Stomach (tissue), 4 donors: Measurements from ENCODE around the gene LRP6.

ENCODE experiments used
- POLR2A ChIP-seq, 4 donors: fragments of 450-650 bp; IDR thresholded peaks; one replicate each; pipeline ENCODE4 v1.6.1; 2016; ENCODE audit warnings: antibody characterized with exemption in 4 of 4, control low read depth in 2 of 4, mild to moderate bottlenecking in 1 of 4, moderate library complexity in 1 of 4
- TF ChIP-seq, protein P1 (sequence below), 7 experiments: fragments of 450-650 bp in 4 of 7; fragments of 200-600 bp in 3 of 7; sonication (generic) in 3 of 7; IDR thresholded peaks; one replicate each; pipeline ENCODE4 v1.5.1; 2016 to 2019; ENCODE audit warnings: antibody characterized with exemption in 7 of 7, control low read depth in 2 of 7, mild to moderate bottlenecking in 1 of 7

DNA sequence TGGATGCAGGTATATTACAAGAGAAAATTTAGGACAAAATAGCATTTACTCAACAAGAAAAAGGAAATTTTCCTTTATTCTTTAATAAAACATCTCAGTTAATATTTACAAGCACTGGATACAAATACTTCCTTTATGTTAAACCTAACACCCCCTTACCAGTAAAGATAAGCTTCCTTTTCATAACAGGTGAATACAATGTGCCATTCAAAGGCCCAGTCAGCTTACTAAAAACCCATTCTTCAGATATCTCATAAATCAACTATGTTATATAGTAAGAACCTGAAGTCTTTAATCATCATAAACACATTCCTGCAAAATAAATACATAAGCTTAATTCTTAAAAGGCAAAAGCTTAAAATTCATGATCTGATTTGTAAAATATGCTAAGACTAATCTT is 52.6 kb downstream of the LRP6 start:
- TF ChIP-seq, protein P1, sequence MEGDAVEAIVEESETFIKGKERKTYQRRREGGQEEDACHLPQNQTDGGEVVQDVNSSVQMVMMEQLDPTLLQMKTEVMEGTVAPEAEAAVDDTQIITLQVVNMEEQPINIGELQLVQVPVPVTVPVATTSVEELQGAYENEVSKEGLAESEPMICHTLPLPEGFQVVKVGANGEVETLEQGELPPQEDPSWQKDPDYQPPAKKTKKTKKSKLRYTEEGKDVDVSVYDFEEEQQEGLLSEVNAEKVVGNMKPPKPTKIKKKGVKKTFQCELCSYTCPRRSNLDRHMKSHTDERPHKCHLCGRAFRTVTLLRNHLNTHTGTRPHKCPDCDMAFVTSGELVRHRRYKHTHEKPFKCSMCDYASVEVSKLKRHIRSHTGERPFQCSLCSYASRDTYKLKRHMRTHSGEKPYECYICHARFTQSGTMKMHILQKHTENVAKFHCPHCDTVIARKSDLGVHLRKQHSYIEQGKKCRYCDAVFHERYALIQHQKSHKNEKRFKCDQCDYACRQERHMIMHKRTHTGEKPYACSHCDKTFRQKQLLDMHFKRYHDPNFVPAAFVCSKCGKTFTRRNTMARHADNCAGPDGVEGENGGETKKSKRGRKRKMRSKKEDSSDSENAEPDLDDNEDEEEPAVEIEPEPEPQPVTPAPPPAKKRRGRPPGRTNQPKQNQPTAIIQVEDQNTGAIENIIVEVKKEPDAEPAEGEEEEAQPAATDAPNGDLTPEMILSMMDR (IDR thresholded peaks at IDR 0.05), result no peak
- no peak for TF ChIP-seq POLR2A (IDR thresholded peaks at IDR 0.05)
